22Rv1 (cell line): ENCODE measurements around the gene ORM1.

ENCODE experiments used
- H3K27ac ChIP-seq: fragments of 450-650 bp; 2 replicates; pipeline ENCODE4 v1.5.1; 2017
- ZFX ChIP-seq: fragments of 450-650 bp; IDR thresholded peaks from 2 replicates; pipeline ENCODE4 v1.6.1; 2017; ENCODE audit warnings: antibody characterized with exemption, borderline replicate concordance
- TF ChIP-seq, protein P1 (sequence below): fragments of 450-650 bp; IDR thresholded peaks from 2 replicates; pipeline ENCODE4 v1.5.1; 2017; ENCODE audit warnings: mild to moderate bottlenecking

Gene ORM1

DNA sequence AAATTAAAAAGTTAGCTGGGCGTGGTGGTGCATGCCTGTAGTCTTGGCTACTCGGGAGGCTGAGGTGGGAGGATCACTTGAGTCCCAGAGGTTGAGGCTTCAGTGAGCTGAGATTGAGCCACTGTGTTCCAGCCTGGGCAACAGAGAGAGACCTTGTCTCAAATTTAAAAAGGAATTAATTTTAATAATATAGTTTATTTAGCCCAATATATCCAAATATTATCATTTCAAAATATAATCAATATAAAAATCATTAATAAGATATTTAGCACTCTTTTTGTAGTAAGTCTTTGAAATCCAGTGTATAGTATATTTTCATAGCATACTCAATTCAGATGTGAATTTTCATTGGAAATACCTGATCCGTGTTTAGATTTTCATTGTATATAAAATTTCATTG, 43.2 kb upstream of the ORM1 start:
- H3K27ac ChIP-seq: no peak overlapping the region

DNA sequence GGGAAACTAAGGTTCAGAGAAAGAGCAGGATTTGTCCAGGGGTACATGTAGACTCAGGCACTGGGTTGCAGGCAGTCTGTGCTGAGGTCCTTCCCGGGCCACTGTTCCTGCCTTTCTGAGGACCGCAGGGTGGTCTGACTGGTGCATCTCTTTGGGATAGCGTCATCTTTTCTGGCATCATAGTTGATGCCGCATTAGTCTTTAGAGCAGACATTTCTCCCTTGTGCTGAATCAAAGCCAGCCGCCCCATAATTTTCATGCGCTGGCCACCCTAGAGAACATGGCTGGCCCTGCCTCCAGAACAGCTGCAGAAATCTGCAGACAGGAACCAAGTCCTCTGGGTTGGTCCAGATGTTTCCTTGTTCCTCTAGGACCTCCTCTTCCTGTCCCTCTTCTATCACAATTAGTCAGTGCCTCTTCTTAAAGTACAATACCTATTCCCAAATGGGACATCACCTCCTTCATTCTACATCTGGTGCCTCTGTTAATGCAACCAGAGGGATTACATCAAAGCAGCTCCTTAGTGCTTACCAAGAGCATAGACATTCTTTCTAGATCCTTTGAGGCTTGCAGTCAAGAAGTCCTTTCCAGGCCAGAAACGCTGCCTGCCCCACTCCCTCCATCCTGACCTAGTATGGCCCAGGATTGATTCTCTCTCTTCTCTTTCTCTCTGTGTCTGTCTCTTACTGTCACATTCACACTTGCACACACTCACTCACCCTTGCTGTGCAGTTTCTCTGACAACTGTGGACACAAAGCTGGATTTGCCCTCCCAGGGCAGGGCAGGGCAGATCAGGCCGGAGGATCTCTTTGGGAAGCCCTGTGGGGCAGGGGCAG, 42.0 kb upstream of the ORM1 start:
- no peak overlapping the region for H3K27ac ChIP-seq
- TF ChIP-seq ZFX: no peak
- TF ChIP-seq, protein P1, sequence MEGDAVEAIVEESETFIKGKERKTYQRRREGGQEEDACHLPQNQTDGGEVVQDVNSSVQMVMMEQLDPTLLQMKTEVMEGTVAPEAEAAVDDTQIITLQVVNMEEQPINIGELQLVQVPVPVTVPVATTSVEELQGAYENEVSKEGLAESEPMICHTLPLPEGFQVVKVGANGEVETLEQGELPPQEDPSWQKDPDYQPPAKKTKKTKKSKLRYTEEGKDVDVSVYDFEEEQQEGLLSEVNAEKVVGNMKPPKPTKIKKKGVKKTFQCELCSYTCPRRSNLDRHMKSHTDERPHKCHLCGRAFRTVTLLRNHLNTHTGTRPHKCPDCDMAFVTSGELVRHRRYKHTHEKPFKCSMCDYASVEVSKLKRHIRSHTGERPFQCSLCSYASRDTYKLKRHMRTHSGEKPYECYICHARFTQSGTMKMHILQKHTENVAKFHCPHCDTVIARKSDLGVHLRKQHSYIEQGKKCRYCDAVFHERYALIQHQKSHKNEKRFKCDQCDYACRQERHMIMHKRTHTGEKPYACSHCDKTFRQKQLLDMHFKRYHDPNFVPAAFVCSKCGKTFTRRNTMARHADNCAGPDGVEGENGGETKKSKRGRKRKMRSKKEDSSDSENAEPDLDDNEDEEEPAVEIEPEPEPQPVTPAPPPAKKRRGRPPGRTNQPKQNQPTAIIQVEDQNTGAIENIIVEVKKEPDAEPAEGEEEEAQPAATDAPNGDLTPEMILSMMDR: no peak

More for the DNA sequence above, 43.2 kb upstream of the ORM1 start:
- TF ChIP-seq ZFX: no peak
- TF ChIP-seq, protein P1: no peak

DNA sequence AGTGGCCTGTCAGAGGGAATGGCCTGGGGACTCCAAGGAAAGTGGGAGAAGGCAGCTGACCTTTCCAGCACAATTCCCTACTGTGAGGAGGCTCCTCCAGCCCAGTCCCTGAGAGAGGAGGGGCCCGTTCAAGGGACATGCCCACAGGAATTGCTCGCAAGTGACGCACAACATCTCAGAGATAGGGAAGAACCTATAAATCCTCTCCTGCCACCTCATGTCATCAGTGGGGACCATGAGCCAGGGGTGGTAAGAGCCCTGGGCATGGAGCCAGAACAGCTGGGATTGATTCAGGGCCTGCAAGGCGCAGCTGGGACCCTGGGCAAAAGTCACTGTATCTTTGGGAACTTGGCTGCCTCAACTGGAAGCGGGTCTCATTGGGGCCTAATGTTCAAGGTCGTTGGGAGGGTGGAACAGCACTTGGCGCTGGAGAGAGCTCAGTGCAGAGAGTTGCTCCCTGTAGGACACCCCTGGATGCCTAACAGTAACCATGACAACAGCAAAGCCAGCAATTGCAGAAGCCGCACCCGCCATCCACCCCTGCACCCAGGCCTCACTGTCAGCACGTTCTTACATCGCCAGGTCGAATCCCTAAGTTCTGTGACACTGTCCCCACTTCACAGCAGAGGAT, 41.3 kb upstream of the ORM1 start:
- H3K27ac ChIP-seq: no peak overlapping the region

DNA sequence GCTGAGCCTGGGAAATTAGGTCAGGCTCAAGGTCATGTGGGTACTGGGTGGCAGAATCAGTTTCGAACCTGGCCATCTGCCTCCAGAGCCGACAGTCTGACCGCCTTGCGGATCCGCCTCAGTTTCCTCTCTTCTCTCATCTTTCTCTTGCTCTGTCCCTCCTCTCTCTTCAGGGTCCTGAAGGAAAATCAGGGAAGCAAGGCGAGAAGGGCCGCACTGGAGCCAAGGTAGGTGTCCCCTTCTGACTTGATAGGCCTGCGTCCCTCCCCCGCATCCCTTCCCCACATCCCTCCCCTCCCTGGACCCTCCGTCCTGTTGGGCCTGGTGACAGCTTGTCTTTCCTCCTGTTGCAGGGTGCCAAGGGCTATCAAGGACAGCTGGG, 40.8 kb upstream of the ORM1 start:
- TF ChIP-seq ZFX: no peak
- TF ChIP-seq, protein P1: no peak
- H3K27ac ChIP-seq: no peak overlapping the region

More for the DNA sequence above, 41.3 kb upstream of the ORM1 start:
- TF ChIP-seq, protein P1: no peak
- TF ChIP-seq ZFX: no peak

DNA sequence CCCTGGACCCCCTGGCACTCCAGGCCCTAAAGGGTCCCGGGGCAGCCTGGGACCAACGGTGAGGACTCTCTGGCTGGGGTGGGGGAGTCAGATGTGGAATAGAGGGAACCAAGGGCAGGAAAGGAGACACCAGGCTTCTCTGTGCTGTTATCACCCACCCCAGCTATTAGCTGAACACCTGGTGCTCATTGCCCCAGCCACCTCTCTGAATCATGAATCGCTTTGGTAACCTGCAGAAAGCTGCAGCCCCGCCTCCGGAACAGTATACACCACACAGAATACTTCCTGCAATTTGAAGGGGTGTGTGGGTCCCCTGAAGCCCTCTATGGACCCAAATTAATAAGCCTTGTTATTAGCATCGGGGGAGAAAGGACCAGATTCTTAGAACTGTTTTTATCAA, 40.4 kb upstream of the ORM1 start:
- no peak overlapping the region for H3K27ac ChIP-seq

DNA sequence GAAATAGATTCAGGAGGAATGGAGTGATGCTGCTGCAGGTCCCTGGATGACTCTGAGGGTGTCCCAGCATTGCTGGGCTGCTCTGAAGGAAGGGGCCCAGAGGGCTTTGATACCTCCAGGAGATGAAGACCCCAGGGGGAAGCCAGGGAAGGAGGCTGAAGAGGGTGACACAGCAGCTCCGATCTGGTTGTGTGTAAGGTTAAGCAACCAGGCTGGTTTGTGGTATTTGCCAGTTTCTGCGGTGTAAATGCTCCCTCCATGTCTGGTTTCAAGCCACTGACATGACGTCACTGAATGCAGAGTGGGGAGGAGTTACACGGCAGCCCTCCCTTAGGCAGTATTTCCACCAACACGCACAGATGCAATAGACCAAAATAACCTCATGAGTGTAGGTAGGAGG, 40.0 kb upstream of the ORM1 start:
- TF ChIP-seq, protein P1: no peak
- TF ChIP-seq ZFX: no peak
- H3K27ac ChIP-seq: no peak overlapping the region

More for the DNA sequence above, 40.4 kb upstream of the ORM1 start:
- TF ChIP-seq, protein P1: no peak
- no peak for TF ChIP-seq ZFX

DNA sequence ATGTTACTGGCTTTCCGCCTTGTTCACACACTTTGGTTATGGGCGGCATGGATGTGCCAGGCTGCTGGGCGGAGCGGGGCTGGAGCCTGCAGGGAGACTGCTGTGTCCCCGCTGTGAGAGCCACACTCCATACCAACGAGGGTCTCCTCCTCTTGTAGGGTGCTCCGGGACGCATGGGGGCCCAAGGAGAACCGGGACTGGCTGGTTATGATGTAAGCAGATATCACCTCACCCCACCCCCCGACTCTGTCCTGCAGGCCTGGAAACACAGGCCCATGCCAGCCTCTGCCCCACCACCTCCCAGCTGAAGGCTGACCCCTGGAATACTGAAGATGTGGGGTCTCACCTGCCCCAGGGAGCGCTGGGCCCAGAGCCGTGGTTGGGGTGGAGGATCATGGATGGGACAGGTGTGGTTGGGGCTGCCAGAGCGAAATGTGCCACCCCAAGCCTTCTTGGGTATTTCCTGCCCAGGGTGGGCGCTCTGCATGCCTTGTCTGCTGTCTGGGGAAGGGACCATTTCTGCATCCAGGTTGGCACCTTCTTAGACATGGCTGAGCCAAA, 39.3 kb upstream of the ORM1 start:
- no peak for TF ChIP-seq ZFX
- TF ChIP-seq, protein P1: no peak
- H3K27ac ChIP-seq: no peak overlapping the region
